Inferior parietal cortex (tissue), 1 donor: ENCODE measurements around the gene RABL2B.

Experiments
- DNase-seq: peaks from one replicate; pipeline ENCODE4 v3.0.0-alpha.2; 2016; ENCODE audit errors: extremely low spot score

Gene RABL2B

DNA sequence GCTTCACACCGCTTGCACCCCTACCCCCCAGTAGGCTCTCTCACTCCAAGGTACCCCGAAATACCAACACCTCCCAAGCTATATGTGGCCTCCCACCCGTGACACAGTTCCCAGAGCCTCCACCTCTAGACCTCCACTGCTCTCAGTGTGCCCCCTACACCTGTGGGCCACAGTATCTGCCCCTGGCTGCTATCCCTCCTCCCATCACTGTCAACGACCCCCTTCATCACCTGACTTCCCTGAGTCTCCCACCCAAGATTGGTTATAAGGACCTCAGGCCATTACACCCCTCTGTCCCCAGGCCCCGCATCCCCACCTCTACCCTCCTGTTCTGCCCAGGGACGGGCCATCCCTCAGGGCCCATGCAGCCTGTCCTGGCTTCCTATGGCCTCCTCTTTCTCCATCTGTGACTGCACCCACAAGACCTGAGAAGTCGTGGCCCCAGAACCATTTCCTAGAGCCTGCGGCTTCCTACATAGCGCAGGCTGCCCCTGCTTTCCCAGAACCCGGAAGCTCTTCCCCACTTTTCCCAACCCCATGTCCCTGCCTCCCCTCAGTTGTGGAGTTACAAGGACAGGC lies 44.7 kb downstream of the RABL2B start:
- DNase-seq = no peak

- DNase-seq = no peak
Observed at GRCh38 chr22:50737728-50738648, 45.4 kb downstream of the RABL2B start, which contains the start of gene ACR. Gene ACR, plus strand, starts transcription at chr22:50738204. Its CDS starts 32 bp downstream, at chr22:50738236.

DNA sequence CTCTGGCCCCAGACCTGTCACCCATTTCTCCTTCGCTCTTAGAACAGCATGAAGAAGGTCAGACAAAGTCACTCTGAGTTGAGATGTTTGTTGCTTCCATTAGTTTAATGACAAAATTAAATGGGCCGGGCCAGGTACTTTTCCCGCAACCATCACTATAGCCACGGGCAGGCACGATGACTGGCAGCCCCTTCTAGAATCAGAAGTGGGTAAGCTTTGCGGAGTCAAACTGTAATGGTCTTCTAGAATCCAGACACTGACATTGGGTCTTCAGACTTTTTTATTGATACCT lies 47.8 kb downstream of the RABL2B start:
- DNase-seq = no peak

DNA sequence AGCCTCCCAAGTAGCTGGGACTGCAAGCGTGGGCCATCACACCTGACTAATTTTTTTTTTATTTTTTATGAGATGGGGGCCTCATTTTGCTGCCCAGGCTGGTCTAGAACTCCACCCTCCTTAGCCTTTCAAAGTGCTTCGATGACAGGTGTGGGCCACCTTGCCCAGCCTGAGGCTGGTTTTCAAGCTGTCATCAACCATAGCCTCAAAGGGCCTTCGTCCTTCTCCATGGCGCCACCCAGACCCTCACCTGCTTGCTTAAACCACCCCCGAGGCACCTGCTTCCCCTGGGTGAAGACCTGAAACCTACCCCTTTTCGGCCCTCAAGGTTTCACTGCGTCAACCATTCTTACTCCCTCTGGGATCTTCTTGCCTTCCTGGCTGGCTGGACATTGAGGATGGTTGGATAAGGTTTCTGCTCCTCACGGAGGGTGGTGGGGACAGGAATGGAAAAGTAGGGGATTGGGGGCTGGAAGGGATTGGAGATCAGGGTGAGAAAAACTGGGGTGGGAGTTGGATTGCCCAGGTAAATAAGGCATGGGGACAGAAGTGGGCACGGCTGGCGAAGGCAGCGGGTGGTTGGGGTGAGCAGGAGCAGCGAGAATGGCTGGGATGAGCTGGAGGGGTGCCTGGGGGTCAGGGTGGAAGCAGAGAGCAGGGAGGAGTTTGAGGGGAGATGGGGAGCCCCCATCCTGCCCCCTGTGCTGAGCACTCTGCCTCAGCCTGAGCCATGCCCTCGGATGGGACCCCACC lies 48.3 kb downstream of the RABL2B start:
- no peak for DNase-seq

DNA sequence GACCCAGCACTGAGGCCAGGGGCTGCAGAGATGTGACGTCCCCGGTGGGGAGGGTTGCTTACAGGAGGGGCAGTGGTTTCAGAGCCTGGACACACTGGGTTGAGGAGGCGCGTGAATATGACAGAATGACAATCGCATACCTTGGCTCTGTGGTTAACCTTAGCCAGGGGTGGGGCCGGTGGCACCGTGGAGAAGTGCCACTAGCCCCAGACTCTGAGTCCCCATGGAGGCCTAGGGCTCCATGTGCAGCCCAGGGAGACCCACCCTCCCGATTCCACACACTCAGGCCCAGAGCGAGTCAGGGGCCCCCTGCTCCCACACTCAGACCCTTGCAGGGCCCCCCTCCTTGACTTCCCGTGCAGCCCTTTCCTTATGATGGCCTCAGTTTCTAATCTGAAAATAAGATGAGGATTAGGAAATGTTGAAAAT lies 49.1 kb downstream of the RABL2B start:
- DNase-seq = no peak

DNA sequence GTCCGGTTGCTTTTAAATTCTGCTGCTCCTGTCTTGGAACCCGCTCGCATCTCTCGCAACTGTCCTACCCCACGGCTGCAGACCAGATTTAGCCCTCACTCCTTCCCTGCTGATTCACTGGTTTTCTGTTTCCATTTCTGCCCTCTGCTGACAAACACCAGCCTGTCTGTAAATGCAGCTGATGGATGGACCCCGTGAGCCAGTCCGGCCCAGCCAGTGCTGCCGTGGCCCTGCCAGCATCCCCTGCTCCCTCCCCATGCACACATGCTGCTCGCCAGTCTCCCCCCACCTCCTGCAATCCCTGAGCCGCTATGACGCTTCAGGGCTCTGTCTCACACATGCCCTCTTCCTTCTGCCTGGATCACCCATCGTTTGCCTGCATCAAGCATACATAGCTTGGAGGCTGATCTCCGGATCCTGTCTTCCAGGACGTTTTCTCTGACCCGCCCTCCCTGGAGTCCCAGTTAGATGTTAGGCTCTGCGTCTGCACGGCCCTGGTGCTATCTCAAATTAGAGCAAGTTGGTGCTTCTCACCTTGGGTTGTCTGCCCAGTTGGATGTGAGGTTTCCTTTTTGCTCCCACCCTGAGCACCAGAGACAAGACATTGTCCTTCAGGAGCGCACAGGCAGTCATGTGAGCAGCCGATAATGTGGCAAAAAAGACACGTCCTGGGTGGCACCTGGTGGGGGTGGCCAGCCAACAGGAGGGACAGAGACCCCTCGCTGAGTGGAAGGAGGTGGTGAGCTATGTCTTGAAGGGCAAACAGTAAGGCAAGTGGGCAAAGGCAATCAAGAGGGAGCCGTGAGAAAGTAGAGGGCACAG lies 49.7 kb downstream of the RABL2B start:
- peak; percentile 61 for DNase-seq

GRCh38 chr22:50732681-50733080 lies 50.8 kb downstream of the RABL2B start:
- DNase-seq = no peak

- DNase-seq = peak; percentile 58
Observed at GRCh38 chr22:50731811-50732624, 51.4 kb downstream of the RABL2B start.

DNA sequence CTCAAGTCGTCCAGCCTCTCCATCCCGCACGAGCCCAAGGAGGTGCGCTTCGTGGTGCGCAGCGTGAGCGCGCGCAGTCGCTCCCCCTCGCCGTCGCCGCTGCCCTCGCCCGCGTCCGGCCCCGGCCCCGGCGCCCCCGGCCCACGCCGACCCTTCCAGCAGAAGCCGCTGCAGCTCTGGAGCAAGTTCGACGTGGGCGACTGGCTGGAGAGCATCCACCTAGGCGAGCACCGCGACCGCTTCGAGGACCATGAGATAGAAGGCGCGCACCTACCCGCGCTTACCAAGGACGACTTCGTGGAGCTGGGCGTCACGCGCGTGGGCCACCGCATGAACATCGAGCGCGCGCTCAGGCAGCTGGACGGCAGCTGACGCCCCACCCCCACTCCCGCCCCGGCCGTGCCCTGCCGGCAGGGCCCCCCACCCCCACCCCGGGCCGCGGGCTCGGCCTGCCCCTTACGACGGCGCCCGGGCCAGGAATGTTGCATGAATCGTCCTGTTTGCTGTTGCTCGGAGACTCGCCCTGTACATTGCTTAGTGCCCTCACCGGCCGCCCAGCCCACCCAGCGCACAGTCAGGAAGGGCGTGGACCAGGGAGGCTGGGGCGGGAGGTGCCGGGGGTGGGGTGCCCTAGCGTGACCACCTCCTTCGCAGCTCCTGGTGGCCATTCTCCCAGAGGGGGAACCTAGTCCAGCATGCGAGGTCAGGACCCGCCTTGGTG lies 52.3 kb downstream of the RABL2B start:
- no peak for DNase-seq

DNA sequence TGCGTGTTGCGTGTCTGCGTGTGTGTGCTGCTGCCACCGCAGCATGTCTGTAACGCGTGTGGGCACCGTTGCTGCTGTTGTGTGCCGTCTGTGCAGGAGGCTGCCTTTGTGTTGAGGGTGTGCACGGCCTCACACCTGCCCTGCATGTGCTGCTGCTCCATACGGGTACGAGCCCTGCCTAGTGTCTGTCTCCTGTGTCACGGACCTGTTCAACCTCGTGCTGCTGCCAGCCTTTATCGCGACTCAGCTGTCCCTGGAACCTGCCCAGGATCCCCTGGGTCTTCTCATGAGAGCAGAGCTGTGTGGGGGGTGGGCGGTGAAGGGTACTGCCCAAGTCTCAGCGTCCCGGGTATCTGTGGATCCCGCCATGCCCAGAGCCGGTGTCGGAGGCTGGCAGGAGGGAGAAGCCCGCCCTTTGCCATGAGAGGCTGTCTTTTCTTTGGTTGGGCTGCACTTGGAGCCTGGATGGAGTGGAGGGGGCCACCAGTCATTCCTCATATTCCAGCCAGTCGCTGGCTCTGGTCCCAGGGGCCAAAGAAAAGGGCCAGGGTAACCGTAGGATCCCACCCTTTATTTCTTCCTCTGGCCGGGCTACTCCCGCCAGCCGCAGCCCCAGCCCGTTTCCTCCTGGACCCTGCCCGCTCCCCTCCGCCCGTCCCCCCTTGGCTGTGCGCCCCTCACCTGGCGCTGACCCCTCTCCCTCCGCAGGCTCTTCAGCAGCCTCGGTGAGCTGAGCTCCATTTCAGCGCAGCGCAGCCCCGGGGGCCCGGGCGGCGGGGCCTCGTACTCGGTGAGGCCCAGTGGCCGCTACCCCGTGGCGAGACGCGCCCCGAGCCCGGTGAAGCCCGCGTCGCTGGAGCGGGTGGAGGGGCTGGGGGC lies 53.2 kb downstream of the RABL2B start:
- DNase-seq = no peak

DNA sequence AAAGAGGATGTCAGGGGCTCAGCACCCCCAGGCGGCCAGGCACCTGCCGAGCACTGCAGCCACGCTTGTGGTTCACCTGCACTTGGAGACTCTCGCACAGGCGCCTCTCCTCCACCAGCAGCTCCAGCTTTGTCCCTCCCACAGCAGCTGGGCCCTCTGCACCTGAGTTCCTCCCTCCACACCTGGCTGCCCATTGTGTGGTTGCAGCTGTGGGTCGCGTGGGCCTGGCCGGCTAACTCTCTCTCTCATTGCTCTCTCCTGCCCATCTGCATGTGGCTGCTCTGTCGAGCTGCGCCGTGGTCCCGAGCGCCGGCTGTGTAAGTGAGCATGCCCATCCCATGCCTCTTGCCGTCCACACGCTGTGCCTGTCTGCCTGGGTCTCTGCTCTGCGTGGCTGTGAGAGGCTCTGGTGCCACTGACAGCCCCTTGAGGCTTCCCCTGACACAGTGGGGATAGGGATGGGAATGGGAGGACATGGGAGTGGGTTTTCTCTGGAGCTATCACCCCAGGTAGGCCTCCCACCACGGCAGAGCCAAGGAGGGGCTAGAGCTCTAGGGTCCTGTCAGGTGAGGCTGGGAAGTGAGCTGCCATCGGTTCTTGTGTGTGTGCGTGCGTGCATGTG lies 53.9 kb downstream of the RABL2B start:
- DNase-seq = no peak

- no peak for DNase-seq
Observed at GRCh38 chr22:50728523-50728931, 54.9 kb downstream of the RABL2B start.

DNA sequence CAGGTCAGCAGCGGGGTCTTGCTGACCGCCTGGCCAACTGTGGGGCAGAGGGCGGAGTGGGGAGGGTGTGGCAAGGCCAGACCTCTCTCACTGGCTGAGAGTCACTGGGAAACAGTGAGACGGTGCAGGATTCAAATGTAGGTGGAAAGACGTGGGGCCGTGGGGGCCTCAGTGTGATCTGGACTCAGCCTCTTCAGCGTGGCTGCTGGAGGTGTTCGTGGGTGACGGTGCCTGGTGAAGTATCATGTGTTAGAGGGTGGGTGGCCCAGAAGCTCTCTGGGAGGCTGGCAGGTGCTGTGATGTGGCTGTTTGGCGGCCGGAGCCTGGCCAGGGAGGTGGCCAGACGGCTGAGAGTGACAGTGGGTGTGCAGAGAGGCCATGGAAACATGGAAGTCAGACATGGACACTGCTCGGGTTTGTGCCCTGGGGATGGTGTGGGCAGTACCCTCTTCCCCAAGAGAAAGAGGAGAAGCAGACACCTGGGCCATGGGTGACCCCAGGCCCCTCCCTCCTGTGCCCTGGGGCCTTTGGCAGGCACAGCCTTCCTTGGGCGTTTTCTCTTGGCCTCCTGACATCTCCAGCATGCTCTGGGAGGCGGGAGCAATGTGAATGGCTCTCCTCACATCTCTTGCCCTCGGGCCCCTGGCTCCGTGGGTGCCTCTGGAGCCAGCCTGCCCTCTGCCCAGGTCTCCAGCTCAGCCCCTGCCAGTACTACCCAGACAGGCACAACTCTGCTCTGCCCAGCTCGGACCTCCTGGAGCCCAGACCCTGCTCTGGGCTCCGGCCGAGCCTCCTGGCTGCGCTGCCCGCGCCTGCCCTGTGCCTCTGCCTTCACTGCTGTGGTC lies 55.5 kb downstream of the RABL2B start:
- no peak for DNase-seq

- no peak for DNase-seq
Observed at GRCh38 chr22:50726643-50727340, 56.6 kb downstream of the RABL2B start.

DNA sequence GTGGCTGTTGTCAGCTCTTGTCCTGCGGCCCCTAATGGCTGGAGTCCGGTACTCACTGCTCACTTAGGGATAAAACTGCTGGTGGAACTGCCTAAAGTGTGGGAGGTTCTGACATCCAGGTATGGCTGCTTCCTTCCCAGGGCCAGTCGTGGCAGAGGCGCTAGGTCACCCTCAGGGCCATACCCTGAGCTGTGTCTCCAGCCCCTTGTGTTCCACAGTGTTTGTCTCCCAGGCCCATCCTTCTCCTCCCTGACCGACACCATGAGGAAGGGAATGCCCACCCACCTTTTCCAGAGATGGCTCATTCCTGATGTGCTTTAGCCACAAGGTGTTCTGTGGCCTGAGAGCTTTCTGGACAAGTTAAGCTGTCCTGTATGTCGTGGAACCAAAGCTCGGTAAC lies 57.8 kb downstream of the RABL2B start:
- no peak for DNase-seq

- DNase-seq = no peak
Observed at GRCh38 chr22:50724616-50725015, 58.8 kb downstream of the RABL2B start.

- no peak for DNase-seq
Observed at GRCh38 chr22:50723991-50724390, 59.4 kb downstream of the RABL2B start.
